IMR-90 (cell line): ENCODE data around the gene STX11. TPM values are rescaled to one million over a fixed set of nuclear protein-coding genes. Genes with fewer than 3 reads are reported as not detected.

Experiments used
- ATAC-seq: fragments of 200-7000 bp; cut with Tn5 transposase; 2 replicates; pipeline ENCODE4 v1.9.1; 2020; ENCODE audit warnings: low read depth, mild to moderate bottlenecking, moderate library complexity
- BruUV-seq: library from RNA; stranded (reverse); fragments of 400-500 nt; replicated peaks from 2 replicates; lab custom pipeline; 2021; lab: Mats Ljungman, UMichigan
- CTCF ChIA-PET: fragments of 300-600 bp; formaldehyde crosslinking; extraction: SDS; loops from one replicate; lab custom pipeline; 2021; ENCODE audit warnings: antibody characterized with exemption; lab: Yijun Ruan, JAX
- POLR2A ChIA-PET: fragments of 300-600 bp; sonication (Branson Sonifier 250); formaldehyde crosslinking; loops from one replicate; lab custom pipeline; 2022; ENCODE audit warnings: antibody characterized with exemption; ENCODE audit not compliant: unreplicated experiment; lab: Charles Lee
- DNase-seq: peaks from one replicate; pipeline ENCODE4 v3.0.0; 2013
- H2AFZ ChIP-seq: replicated peaks from 2 replicates; pipeline ENCODE3; 2013; ENCODE audit warnings: low read length, mild to moderate bottlenecking; ENCODE audit not compliant: poor library complexity
- H2AK5ac ChIP-seq: 2 replicates; pipeline ENCODE4 v1.6.1; 2013; ENCODE audit warnings: low read depth, low read length, inconsistent platforms
- H2AK9ac ChIP-seq: replicated peaks from 2 replicates; pipeline ENCODE3; 2013; ENCODE audit warnings: mild to moderate bottlenecking, low read depth, low read length, moderate library complexity; ENCODE audit not compliant: poor library complexity
- H2BK120ac ChIP-seq: 2 replicates; pipeline ENCODE4 v1.6.1; 2013; ENCODE audit warnings: low read depth, low read length, inconsistent platforms
- H2BK15ac ChIP-seq: 3 replicates; pipeline ENCODE4 v1.6.1; 2013; ENCODE audit warnings: low read depth, low read length, inconsistent platforms
- H2BK20ac ChIP-seq: 2 replicates; pipeline ENCODE4 v1.6.1; 2013; ENCODE audit warnings: low read depth, mild to moderate bottlenecking, inconsistent platforms, low read length, moderate library complexity
- H2BK5ac ChIP-seq: 2 replicates; pipeline ENCODE4 v1.6.1; 2013; ENCODE audit warnings: mild to moderate bottlenecking, low read depth, low read length, inconsistent platforms; ENCODE audit not compliant: poor library complexity, severe bottlenecking
- H3K14ac ChIP-seq: replicated peaks from 2 replicates; pipeline ENCODE4 v1.6.1; 2013; ENCODE audit warnings: low read depth, low read length, inconsistent platforms
- H3K18ac ChIP-seq: 2 replicates; pipeline ENCODE4 v1.6.1; 2013; ENCODE audit warnings: low read depth, low read length, control low read depth
- H3K23ac ChIP-seq: 2 replicates; pipeline ENCODE4 v1.6.1; 2013; ENCODE audit warnings: low read depth, low read length, inconsistent platforms
- H3K27ac ChIP-seq: 2 replicates; pipeline ENCODE4 v1.5.1; 2013; ENCODE audit warnings: mild to moderate bottlenecking, control low read depth, low read length; ENCODE audit not compliant: insufficient read depth
- H3K27me3 ChIP-seq: 2 replicates; pipeline ENCODE4 v1.6.1; 2013; ENCODE audit warnings: low read length; ENCODE audit not compliant: control insufficient read depth, insufficient read depth
- H3K36me3 ChIP-seq: 2 replicates; pipeline ENCODE4 v1.6.1; 2013; ENCODE audit warnings: low read length, mixed read lengths; ENCODE audit not compliant: control insufficient read depth, insufficient read depth
- H3K4ac ChIP-seq: 2 replicates; pipeline ENCODE4 v1.6.1; 2013; ENCODE audit warnings: low read depth, low read length, inconsistent platforms
- H3K4me1 ChIP-seq: 2 replicates; pipeline ENCODE4 v1.6.1; 2013; ENCODE audit warnings: low read length, mixed read lengths; ENCODE audit not compliant: control insufficient read depth, insufficient read depth
- H3K4me2 ChIP-seq: 2 replicates; pipeline ENCODE4 v1.6.1; 2013; ENCODE audit warnings: low read depth, mild to moderate bottlenecking, control low read depth, low read length, moderate library complexity
- H3K4me3 ChIP-seq: 2 replicates; pipeline ENCODE4 v1.5.1; 2013; ENCODE audit warnings: low read depth, mild to moderate bottlenecking, control low read depth, low read length, moderate library complexity; ENCODE audit not compliant: insufficient read depth
- H3K56ac ChIP-seq: 2 replicates; pipeline ENCODE4 v1.6.1; 2013; ENCODE audit warnings: low read length, inconsistent platforms; ENCODE audit not compliant: insufficient read depth; ENCODE audit errors: extremely low read depth
- H3K79me1 ChIP-seq, 2 experiments: 2 replicates each; pipeline ENCODE4 v1.6.1; 2013; ENCODE audit warnings: low read length in 2 of 2, inconsistent platforms in 1 of 2, low read depth in 1 of 2
- H3K9ac ChIP-seq: 2 replicates; pipeline ENCODE4 v1.6.1; 2013; ENCODE audit warnings: low read depth, low read length, control low read depth
- H3K9me1 ChIP-seq: 2 replicates; pipeline ENCODE4 v1.6.1; 2013; ENCODE audit warnings: low read length, inconsistent platforms; ENCODE audit not compliant: insufficient read depth
- H3K9me3 ChIP-seq: 2 replicates; pipeline ENCODE4 v1.6.1; 2013; ENCODE audit warnings: low read length; ENCODE audit not compliant: control insufficient read depth, insufficient read depth
- H4K20me1 ChIP-seq: 2 replicates; pipeline ENCODE4 v1.6.1; 2013; ENCODE audit warnings: low read length, inconsistent platforms; ENCODE audit not compliant: insufficient read depth
- H4K5ac ChIP-seq: 2 replicates; pipeline ENCODE4 v1.6.1; 2013; ENCODE audit warnings: mild to moderate bottlenecking, low read depth, low read length, control low read depth
- H4K8ac ChIP-seq, 2 experiments: 2 replicates each; pipeline ENCODE4 v1.6.1; 2013; ENCODE audit warnings: low read depth in 2 of 2, low read length in 2 of 2, control low read depth in 1 of 2, inconsistent platforms in 1 of 2
- H4K91ac ChIP-seq: 2 replicates; pipeline ENCODE4 v1.6.1; 2013; ENCODE audit warnings: low read depth, low read length, inconsistent platforms; ENCODE audit not compliant: insufficient read depth
- BHLHE40 ChIP-seq: fragments of 150-350 bp; IDR thresholded peaks from 2 replicates; pipeline ENCODE4 v1.6.1; 2016; ENCODE audit warnings: mild to moderate bottlenecking, low read depth, low read length
- CEBPB ChIP-seq: IDR thresholded peaks from 2 replicates; pipeline ENCODE4 v1.6.1; 2012; ENCODE audit warnings: low read depth, low read length, improper control_type of control experiment
- CHD1 ChIP-seq: IDR thresholded peaks from 2 replicates; pipeline ENCODE4 v1.6.1; 2012; ENCODE audit warnings: low read depth, low read length, improper control_type of control experiment
- ELK1 ChIP-seq: fragments of 150-350 bp; IDR thresholded peaks from 2 replicates; pipeline ENCODE4 v1.6.1; 2016; ENCODE audit warnings: low read depth, mild to moderate bottlenecking, low read length, moderate library complexity, borderline replicate concordance
- FOS ChIP-seq: fragments of 150-350 bp; IDR thresholded peaks from 2 replicates; pipeline ENCODE4 v1.6.1; 2016; ENCODE audit warnings: low read depth, low read length
- MAZ ChIP-seq: IDR thresholded peaks from 2 replicates; pipeline ENCODE4 v1.6.1; 2012; ENCODE audit warnings: low read depth, mild to moderate bottlenecking, low read length, improper control_type of control experiment, moderate library complexity, borderline replicate concordance
- MXI1 ChIP-seq: IDR thresholded peaks from 2 replicates; pipeline ENCODE4 v1.6.1; 2012; ENCODE audit warnings: low read depth, mild to moderate bottlenecking, low read length, moderate library complexity, borderline replicate concordance
- NFE2L2 ChIP-seq: fragments of 150-350 bp; IDR thresholded peaks from 2 replicates; pipeline ENCODE4 v1.6.1; 2016; ENCODE audit warnings: low read depth, mild to moderate bottlenecking, low read length
- POLR2A ChIP-seq: IDR thresholded peaks from 2 replicates; pipeline ENCODE4 v1.6.1; 2012; ENCODE audit warnings: mild to moderate bottlenecking, low read depth, low read length
- RAD21 ChIP-seq: IDR thresholded peaks from 2 replicates; pipeline ENCODE4 v1.6.1; 2012; ENCODE audit warnings: low read length, improper control_type of control experiment
- RCOR1 ChIP-seq: IDR thresholded peaks from 2 replicates; pipeline ENCODE4 v1.6.1; 2012; ENCODE audit warnings: mild to moderate bottlenecking, low read length, improper control_type of control experiment; ENCODE audit not compliant: insufficient replicate concordance
- RFX5 ChIP-seq: IDR thresholded peaks from 2 replicates; pipeline ENCODE4 v1.8.0; 2012; ENCODE audit warnings: low read depth, mild to moderate bottlenecking, low read length, moderate library complexity
- SMC3 ChIP-seq: fragments of 150-350 bp; IDR thresholded peaks from 2 replicates; pipeline ENCODE4 v1.6.1; 2016; ENCODE audit warnings: low read depth, mild to moderate bottlenecking, antibody characterized with exemption, low read length, moderate library complexity
- USF2 ChIP-seq: fragments of 150-350 bp; IDR thresholded peaks from 2 replicates; pipeline ENCODE4 v1.6.1; 2017; ENCODE audit warnings: mild to moderate bottlenecking, antibody characterized with exemption, low read length, low read depth
- WGBS, 2 experiments: methylation state at CpG; one replicate each; pipeline versions ENCODE4 v1.1.5 to v1.1.7; 2013; ENCODE audit warnings: missing lambda C conversion rate in 2 of 2; ENCODE audit not compliant: insufficient read length in 1 of 2; ENCODE audit errors: extremely low coverage in 2 of 2; 5-methylcytosine and 5-hydroxymethylcytosine counted together
- dilution Hi-C: fragments of 300-500 bp; cut with HindIII; formaldehyde crosslinking; loops from one replicate; pipeline ENCODE4 v1.14.3; 2018; ENCODE audit warnings: low sequenced_read_pairs; ENCODE audit not compliant: unreplicated experiment
- in situ Hi-C: fragments of 300-500 bp; cut with MboI; formaldehyde crosslinking; loops from 3 replicates; pipeline ENCODE4 v1.14.3; 2019; ENCODE audit warnings: low sequenced_read_pairs, inconsistent platforms, mixed read lengths
- intact Hi-C: fragments of 100-400 bp; cut with micrococcal nuclease; formaldehyde crosslinking; loops from 2 replicates; pipeline ENCODE4 v1.10.0; 2022
- polyA plus RNA-seq, 3 experiments: library from polyadenylated mRNA; depleted of rRNA; stranded (reverse); fragments of >200 nt; gene quantifications; 2 replicates each; pipeline ENCODE4 v1.2.3, GENCODE V29; 2012; ENCODE audit warnings: low replicate concordance in 1 of 3
- total RNA-seq: library from RNA; depleted of rRNA; stranded (reverse); fragments of >200 nt; gene quantifications from 2 replicates; pipeline ENCODE4 v1.2.3, GENCODE V29; 2012

The STX11 gene
- total and polyA plus RNA-seq, 2 of the 4 experiments (the other 2 are of a cell fraction), result 0.54 to 0.68 TPM

GRCh38 chr6:144134176-144134575 is 16.1 kb upstream of the STX11 start:
- no peak for ATAC-seq
- Histone ChIP-seq H3K79me1 (no peaks in the 10 kb centered on the region), H3K4me3 (no peak overlapping the region), H3K23ac (no peak overlapping the region), H2AK9ac (no peak overlapping the region), H2BK5ac (no peak overlapping the region), H4K8ac (no peak overlapping the region), H3K9me1 (no peaks in the 10 kb centered on the region), H3K36me3 (no peaks in the 10 kb centered on the region), H4K20me1 (no peaks in the 10 kb centered on the region), H3K4me1 (no peaks in the 10 kb centered on the region), H4K5ac (no peak overlapping the region), H2BK15ac (no peak overlapping the region), H2BK120ac (no peak overlapping the region), H4K91ac (no peak overlapping the region), H3K18ac (no peak overlapping the region), H3K9ac (no peak overlapping the region), H2BK20ac (no peak overlapping the region), H2AFZ (no peak overlapping the region), H2AK5ac (no peak overlapping the region), H3K27me3 (no peaks in the 10 kb centered on the region; the same call in 1 of the 2 replicates), H3K27ac (no peak overlapping the region), H3K56ac (no peak overlapping the region), H3K9me3 (no peaks in the 10 kb centered on the region), H3K14ac (no peak overlapping the region), H3K4ac (no peak overlapping the region), H3K4me2 (no peak overlapping the region)
- ChIA-PET CTCF (interaction anchor here (0.7 kb wide), 1 partner anchor 8 kb away, joined by 4 read pairs; no protein-coding TSS in a partner anchor), POLR2A (no interaction called here)
- DNase-seq, result peak; percentile 21
- no CpG with 5 or more reads among the region's 2 CpGs for WGBS, 2 experiments
- in situ Hi-C loops (no loop called here), intact Hi-C loops (no loop called here), dilution Hi-C loops (no loop called here)
- TF ChIP-seq USF2 (no peak), FOS (no peak), ELK1 (no peak), MXI1 (no peak), CHD1 (no peak), CEBPB (no peak), BHLHE40 (no peak), SMC3 (no peak), RAD21 (no peak), RFX5 (no peak), POLR2A (no peak), NFE2L2 (no peak), RCOR1 (no peak), MAZ (no peak)
- no TSS peak for BruUV-seq
